ACC112 (cell line): ENCODE results near the gene DOLK.

Experiments
- H2AFZ ChIP-seq: fragments of 200-600 bp; sonication (generic); one replicate; pipeline ENCODE4 v1.6.0; 2017; ENCODE audit warnings: antibody characterized with exemption, low read length; ENCODE audit not compliant: unreplicated experiment
- H3K27ac ChIP-seq: fragments of 200-600 bp; sonication (generic); 2 replicates; pipeline ENCODE4 v1.5.1; 2014; ENCODE audit warnings: low read depth, mild to moderate bottlenecking, antibody characterized with exemption, low read length, moderate library complexity
- H3K27me3 ChIP-seq: fragments of 200-600 bp; sonication (generic); 2 replicates; pipeline ENCODE4 v1.6.1; 2014; ENCODE audit warnings: mild to moderate bottlenecking, antibody characterized with exemption, low read length, moderate library complexity, mixed read lengths; ENCODE audit not compliant: insufficient read depth
- H3K36me3 ChIP-seq: fragments of 200-600 bp; sonication (generic); 2 replicates; pipeline ENCODE4 v1.6.1; 2016; ENCODE audit warnings: mild to moderate bottlenecking, antibody characterized with exemption, low read length, moderate library complexity, mixed read lengths; ENCODE audit not compliant: insufficient read depth
- H3K4me1 ChIP-seq: fragments of 200-600 bp; sonication (generic); one replicate; pipeline ENCODE4 v1.6.1; 2016; ENCODE audit warnings: low read length, mixed read lengths; ENCODE audit not compliant: insufficient read depth, unreplicated experiment, control insufficient read depth
- H3K4me3 ChIP-seq: fragments of 200-600 bp; sonication (generic); 2 replicates; pipeline ENCODE4 v1.5.1; 2014; ENCODE audit warnings: mild to moderate bottlenecking, low read depth, low read length
- H3K79me2 ChIP-seq: fragments of 200-600 bp; sonication (generic); one replicate; pipeline ENCODE4 v1.6.0; 2016; ENCODE audit warnings: low read length; ENCODE audit not compliant: control insufficient read depth, unreplicated experiment, insufficient read depth

The DOLK gene

GRCh38 chr9:128929560-128929959 lies 17.8 kb downstream of the DOLK start:
- H3K4me1 ChIP-seq = no peaks in the 10 kb centered on the region
- H2AFZ ChIP-seq = no peak overlapping the region
- no peaks in the 10 kb centered on the region for H3K79me2 ChIP-seq
- no peak overlapping the region for H3K4me3 ChIP-seq
- no peaks in the 10 kb centered on the region for H3K36me3 ChIP-seq
- H3K27ac ChIP-seq = no peak overlapping the region
- no peaks in the 10 kb centered on the region for H3K27me3 ChIP-seq

- H3K4me3 ChIP-seq = no peak overlapping the region
- no peak overlapping the region for H2AFZ ChIP-seq
- H3K79me2 ChIP-seq = no peaks in the 10 kb centered on the region
- no peaks in the 10 kb centered on the region for H3K36me3 ChIP-seq
- no peaks in the 10 kb centered on the region for H3K4me1 ChIP-seq
- no peaks in the 10 kb centered on the region for H3K27me3 ChIP-seq
- H3K27ac ChIP-seq = no peak overlapping the region
Measured at GRCh38 chr9:128928624-128929023, 18.8 kb downstream of the DOLK start.

GRCh38 chr9:128927731-128928411 lies 19.5 kb downstream of the DOLK start:
- no peak overlapping the region for H2AFZ ChIP-seq
- no peak overlapping the region for H3K4me3 ChIP-seq
- no peaks in the 10 kb centered on the region for H3K79me2 ChIP-seq
- H3K4me1 ChIP-seq = no peaks in the 10 kb centered on the region
- H3K27ac ChIP-seq = no peak overlapping the region
- H3K36me3 ChIP-seq = no peaks in the 10 kb centered on the region
- no peaks in the 10 kb centered on the region for H3K27me3 ChIP-seq

- peaks cover 26% of the 10 kb centered on the region for H3K4me1 ChIP-seq
- no peaks in the 10 kb centered on the region for H3K79me2 ChIP-seq
- no peak overlapping the region for H3K4me3 ChIP-seq
- H3K27me3 ChIP-seq = no peaks in the 10 kb centered on the region
- H3K36me3 ChIP-seq = no peaks in the 10 kb centered on the region
- no peak overlapping the region for H3K27ac ChIP-seq
- no peak overlapping the region for H2AFZ ChIP-seq
Measured at GRCh38 chr9:128923493-128923883, 23.9 kb downstream of the DOLK start.

DNA sequence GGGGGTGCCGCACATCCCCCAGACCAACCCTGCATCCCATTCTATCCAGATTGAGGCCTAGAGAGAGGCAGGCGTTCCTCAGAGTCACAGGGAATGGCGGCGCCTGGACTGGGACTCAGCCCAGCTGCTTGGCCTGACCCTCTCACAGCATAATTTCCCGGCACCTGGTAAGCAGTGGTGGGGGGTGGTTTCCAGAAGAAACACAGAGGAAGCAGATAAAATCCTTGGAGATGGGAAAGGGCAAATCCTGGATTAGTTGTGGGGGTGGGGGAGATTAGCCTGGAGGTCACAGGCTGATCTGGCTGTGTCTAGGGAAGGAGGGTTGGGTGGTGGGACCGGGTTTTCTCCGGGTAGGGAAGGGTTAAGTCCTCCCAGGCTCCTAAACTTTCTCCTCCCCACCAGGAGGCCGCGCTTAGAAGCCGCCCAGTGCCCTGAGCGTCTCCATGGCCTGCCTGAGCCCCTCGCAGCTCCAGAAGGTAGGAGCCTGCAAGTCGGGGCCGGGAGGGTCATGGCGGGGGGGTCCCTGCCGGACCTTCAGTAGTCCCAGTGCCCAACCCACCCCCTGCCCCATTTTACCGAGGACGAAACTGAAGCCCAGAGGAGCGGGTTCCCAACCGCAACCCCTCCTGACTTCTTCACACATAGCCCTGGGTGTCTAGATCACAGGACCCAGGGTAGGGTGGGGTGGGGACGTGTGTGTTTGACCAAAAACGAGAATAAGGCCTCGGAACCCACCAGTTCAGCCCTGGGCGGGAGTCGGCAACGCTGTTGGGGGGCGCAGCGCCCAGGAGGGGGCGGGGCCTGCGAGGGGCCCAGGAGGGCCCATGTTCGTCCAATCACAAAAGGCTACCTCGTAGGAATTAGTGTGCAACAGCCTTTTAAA lies 25.3 kb downstream of the DOLK start:
- H3K27ac ChIP-seq = no peak overlapping the region
- peak overlapping the region; percentile 75 for H3K4me3 ChIP-seq
- peaks cover 32% of the 10 kb centered on the region for H3K4me1 ChIP-seq
- peaks cover 9% of the 10 kb centered on the region; the same call in 1 of the 2 replicates for H3K36me3 ChIP-seq
- H3K79me2 ChIP-seq = no peaks in the 10 kb centered on the region
- no peaks in the 10 kb centered on the region for H3K27me3 ChIP-seq
- H2AFZ ChIP-seq = peak overlapping the region; percentile 41

GRCh38 chr9:128920381-128921058 lies 26.9 kb downstream of the DOLK start, which contains the start of gene PHYHD1:
PHYHD1 (plus strand) TSS chr9:128920982; CDS start chr9:128922324, 1,342 bp downstream.
- no peaks in the 10 kb centered on the region for H3K27me3 ChIP-seq
- peaks cover 2% of the 10 kb centered on the region for H3K79me2 ChIP-seq
- H3K4me3 ChIP-seq = no peak within 1 kb of the TSS
- H2AFZ ChIP-seq = no peak within 1 kb of the TSS
- H3K36me3 ChIP-seq = peaks cover 9% of the 10 kb centered on the region; the same call in 1 of the 2 replicates
- H3K4me1 ChIP-seq = peaks cover 47% of the 10 kb centered on the region
- peak within 1 kb of the TSS; percentile 52 for H3K27ac ChIP-seq

- H3K36me3 ChIP-seq = peaks cover 9% of the 10 kb centered on the region; the same call in 1 of the 2 replicates
- no peak overlapping the region for H2AFZ ChIP-seq
- H3K27me3 ChIP-seq = no peaks in the 10 kb centered on the region
- H3K4me3 ChIP-seq = no peak overlapping the region
- H3K79me2 ChIP-seq = peaks cover 7% of the 10 kb centered on the region
- peak overlapping the region; percentile 38 for H3K27ac ChIP-seq
- peaks cover 48% of the 10 kb centered on the region for H3K4me1 ChIP-seq
Measured at GRCh38 chr9:128919402-128920089, 27.9 kb downstream of the DOLK start.

DNA sequence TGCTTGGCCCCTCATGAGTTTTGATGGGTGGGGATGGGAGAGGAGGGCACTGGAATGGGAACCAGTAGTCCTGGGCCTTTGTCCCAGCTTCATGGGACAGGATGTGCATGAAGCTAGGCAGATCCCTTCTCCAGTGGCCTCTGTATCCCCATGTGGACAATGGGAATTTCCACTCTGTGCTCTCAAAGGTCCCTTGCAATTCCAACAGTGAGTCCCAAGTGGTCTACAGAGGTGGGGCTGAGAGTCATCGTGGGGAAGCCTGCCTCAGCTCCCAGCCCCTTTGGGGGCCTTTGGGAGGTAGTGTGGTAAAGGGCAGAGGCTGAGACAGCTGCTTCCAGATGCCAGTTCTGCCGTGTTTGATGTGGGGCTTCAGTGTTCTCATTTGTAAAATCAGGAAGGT lies 28.5 kb downstream of the DOLK start:
- Histone ChIP-seq H3K27me3 (no peaks in the 10 kb centered on the region), H3K36me3 (peaks cover 9% of the 10 kb centered on the region; the same call in 1 of the 2 replicates), H2AFZ (no peak overlapping the region), H3K79me2 (peaks cover 13% of the 10 kb centered on the region), H3K4me3 (no peak overlapping the region), H3K27ac (peak overlapping the region; percentile 38; the same call in 1 of the 2 replicates), H3K4me1 (peaks cover 48% of the 10 kb centered on the region)

DNA sequence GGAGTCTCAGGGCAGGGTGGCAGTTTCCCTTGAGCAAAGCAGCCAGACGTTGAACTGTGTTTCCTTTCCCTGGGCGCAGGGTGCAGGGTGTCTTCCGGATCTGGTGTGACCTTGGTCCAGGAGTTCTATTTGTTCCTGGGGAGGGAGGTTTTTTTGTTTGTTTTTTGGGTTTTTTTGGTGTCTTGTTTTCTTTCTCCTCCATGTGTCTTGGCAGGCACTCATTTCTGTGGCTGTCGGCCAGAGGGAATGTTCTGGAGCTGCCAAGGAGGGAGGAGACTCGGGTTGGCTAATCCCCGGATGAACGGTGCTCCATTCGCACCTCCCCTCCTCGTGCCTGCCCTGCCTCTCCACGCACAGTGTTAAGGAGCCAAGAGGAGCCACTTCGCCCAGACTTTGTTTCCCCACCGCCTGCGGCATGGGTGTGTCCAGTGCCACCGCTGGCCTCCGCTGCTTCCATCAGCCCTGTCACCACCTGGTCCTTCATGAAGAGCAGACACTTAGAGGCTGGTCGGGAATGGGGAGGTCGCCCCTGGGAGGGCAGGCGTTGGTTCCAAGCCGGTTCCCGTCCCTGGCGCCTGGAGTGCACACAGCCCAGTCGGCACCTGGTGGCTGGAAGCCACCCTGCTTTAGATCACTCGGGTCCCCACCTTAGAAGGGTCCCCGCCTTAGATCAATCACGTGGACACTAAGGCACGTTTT lies 30.1 kb downstream of the DOLK start:
- Histone ChIP-seq H3K36me3 (peaks cover 9% of the 10 kb centered on the region; the same call in 1 of the 2 replicates), H3K27ac (peak overlapping the region; percentile 56), H3K79me2 (peaks cover 28% of the 10 kb centered on the region), H3K4me3 (no peak overlapping the region), H2AFZ (no peak overlapping the region), H3K27me3 (no peaks in the 10 kb centered on the region), H3K4me1 (peaks cover 64% of the 10 kb centered on the region)
